Stimulated activated CD8-positive, alpha-beta memory T cell treated with anti-CD3 and anti-CD28 coated beads, Interleukin-4, amount 100 ng/mL, for 4 hours (primary cell): Measurements from ENCODE around the gene LYSMD2.

ENCODE experiments used
- DNase-seq, 2 donors: peaks; one replicate each; pipeline ENCODE4 v3.0.0-alpha.2; 2020; ENCODE audit warnings: low read depth in 2 of 2, low spot score in 1 of 2

LYSMD2 gene

GRCh38 chr15:51720201-51720995, 17.1 kb downstream of the LYSMD2 start:
- no peak for DNase-seq

- no peak for DNase-seq
Measured at GRCh38 chr15:51718746-51719145, 18.7 kb downstream of the LYSMD2 start.

- DNase-seq = no peak
Measured at GRCh38 chr15:51718219-51718618, 19.2 kb downstream of the LYSMD2 start.

- no peak for DNase-seq
Measured at GRCh38 chr15:51714911-51715310, 22.5 kb downstream of the LYSMD2 start.

GRCh38 chr15:51714162-51714561, 23.3 kb downstream of the LYSMD2 start:
- DNase-seq = no peak

- DNase-seq = no peak
Measured at GRCh38 chr15:51709031-51709430, 28.4 kb downstream of the LYSMD2 start.

- no peak for DNase-seq
Measured at GRCh38 chr15:51708013-51708412, 29.4 kb downstream of the LYSMD2 start.

- no peak for DNase-seq
Measured at GRCh38 chr15:51706926-51707608, 30.4 kb downstream of the LYSMD2 start.

- no peak for DNase-seq
Measured at GRCh38 chr15:51706291-51706690, 31.2 kb downstream of the LYSMD2 start.

GRCh38 chr15:51702710-51703109, 34.7 kb downstream of the LYSMD2 start:
- DNase-seq = no peak

GRCh38 chr15:51699373-51699772, 38.1 kb downstream of the LYSMD2 start:
- DNase-seq = no peak

- DNase-seq = no peak
Measured at GRCh38 chr15:51697163-51697562, 40.3 kb downstream of the LYSMD2 start.

- DNase-seq = no peak
Measured at GRCh38 chr15:51696566-51696965, 40.9 kb downstream of the LYSMD2 start.

GRCh38 chr15:51692154-51692553, 45.3 kb downstream of the LYSMD2 start:
- DNase-seq = no peak

GRCh38 chr15:51688863-51689262, 48.6 kb downstream of the LYSMD2 start:
- DNase-seq = no peak

GRCh38 chr15:51687565-51687964, 49.9 kb downstream of the LYSMD2 start:
- DNase-seq = no peak

GRCh38 chr15:51681303-51681963, 56.0 kb downstream of the LYSMD2 start, which contains the start of gene SCG3:
Gene SCG3, plus strand, starts transcription at chr15:51681503. Its CDS starts 253 bp downstream, at chr15:51681756.
- peak in 1 of 2 donors; percentile 6 for DNase-seq

GRCh38 chr15:51680321-51680720, 57.1 kb downstream of the LYSMD2 start:
- DNase-seq = no peak

- no peak for DNase-seq
Measured at GRCh38 chr15:51678096-51678495, 59.4 kb downstream of the LYSMD2 start.

- DNase-seq = no peak
Measured at GRCh38 chr15:51677452-51677851, 60.0 kb downstream of the LYSMD2 start.

- DNase-seq = no peak
Measured at GRCh38 chr15:51677021-51677420, 60.4 kb downstream of the LYSMD2 start.

GRCh38 chr15:51675234-51675633, 62.2 kb downstream of the LYSMD2 start:
- DNase-seq = no peak
